ENCODE data around the gene SLC25A26.
A peak's percentile ranks its signal among the peaks of the same experiment; 100 is the strongest.
"Not testable (repeated sequence)": the region's sequence is repeated elsewhere in the genome, so short reads cannot be mapped to it uniquely, and the experiment has no call there.

The SLC25A26 gene

DNA sequence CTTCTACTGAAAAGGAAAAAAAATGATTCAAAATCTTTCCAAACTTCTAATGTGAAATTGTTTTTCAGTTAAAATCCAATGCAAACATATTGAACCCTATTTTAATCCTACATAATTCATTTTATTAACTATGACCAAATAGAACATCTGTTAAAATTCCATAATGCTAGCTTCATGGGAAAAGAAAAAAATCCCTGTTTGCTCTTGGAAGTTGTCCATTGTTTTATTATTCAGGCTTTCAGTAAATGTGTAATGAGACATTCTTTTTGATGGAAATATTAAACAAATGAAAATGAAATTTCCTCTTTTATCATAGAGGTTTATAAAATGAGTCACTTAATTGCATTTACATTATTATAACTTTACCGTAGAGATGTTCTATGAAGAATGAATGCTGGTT lies 49.5 kb downstream of the SLC25A26 start:
- DNase-seq (ENCODE audit: low read depth) = no peak

DNA sequence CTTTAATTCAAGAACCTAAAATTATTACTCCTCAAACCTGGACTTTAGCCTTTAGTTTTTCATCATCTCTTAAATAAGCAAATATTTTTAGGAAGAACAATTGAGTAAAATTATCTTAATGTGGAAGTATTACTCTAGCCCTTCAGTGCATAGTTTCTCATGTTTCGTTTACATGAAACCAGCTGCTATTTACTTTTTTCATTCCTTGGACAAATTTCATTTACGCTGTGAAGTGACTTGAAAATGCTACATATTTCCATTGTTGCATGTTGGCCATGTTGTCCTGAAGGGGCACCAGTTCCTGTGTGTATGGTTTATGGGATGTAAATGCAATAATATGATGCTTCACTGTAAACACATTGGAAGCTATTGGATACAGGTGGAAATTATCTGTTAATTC lies 49.9 kb downstream of the SLC25A26 start:
- no peak for DNase-seq (ENCODE audit: low read depth)

GRCh38 chr3:66271231-66271630 lies 50.4 kb downstream of the SLC25A26 start:
- DNase-seq (ENCODE audit: low read depth) = no peak

DNA sequence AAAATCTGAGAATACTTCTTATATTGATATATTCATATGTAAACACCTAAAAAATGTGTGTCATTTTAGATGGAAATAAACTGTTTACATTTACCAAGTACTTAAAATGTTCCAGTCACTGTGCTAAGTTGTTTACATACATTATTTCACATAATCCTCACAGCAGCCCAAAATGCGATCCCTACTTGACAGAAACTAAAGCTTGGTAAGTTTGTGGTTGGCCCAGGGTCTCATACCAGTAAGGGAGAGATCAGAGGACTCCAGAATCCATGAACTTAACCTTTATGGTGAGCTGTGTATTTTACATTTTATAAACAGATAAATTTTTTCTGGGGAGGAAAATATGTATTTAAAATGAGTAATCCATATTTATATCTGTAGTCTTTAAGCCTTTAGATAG lies 51.2 kb downstream of the SLC25A26 start:
- DNase-seq (ENCODE audit: low read depth) = no peak

GRCh38 chr3:66274837-66275236 lies 54.0 kb downstream of the SLC25A26 start:
- not testable (repeated sequence) for DNase-seq (ENCODE audit: low read depth)

GRCh38 chr3:66276705-66277274 lies 56.0 kb downstream of the SLC25A26 start:
- peak; percentile 47 for DNase-seq (ENCODE audit: low read depth)

- no peak for DNase-seq (ENCODE audit: low read depth)
These were observed 58.4 kb downstream of the SLC25A26 start for GRCh38 chr3:66279168-66279567.

DNA sequence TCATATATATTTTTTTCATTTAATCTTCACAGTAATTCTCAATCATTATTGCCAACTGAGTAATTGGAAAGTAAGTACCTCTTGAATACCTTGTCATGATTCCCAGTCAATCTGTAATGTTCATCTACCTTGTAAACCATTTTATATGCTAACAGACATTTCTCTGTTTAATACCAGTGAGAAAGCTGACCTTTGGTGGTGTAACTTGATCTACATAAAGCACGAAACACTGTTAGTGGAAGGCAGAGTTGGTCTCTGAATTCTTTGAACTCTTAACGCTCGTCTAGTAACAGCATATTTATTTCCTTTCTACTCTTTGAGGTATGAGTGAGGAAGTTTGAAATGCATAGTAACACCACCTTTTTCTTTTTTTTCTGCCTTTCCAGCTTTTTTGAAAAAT lies 59.5 kb downstream of the SLC25A26 start:
- no peak for DNase-seq (ENCODE audit: low read depth)

DNA sequence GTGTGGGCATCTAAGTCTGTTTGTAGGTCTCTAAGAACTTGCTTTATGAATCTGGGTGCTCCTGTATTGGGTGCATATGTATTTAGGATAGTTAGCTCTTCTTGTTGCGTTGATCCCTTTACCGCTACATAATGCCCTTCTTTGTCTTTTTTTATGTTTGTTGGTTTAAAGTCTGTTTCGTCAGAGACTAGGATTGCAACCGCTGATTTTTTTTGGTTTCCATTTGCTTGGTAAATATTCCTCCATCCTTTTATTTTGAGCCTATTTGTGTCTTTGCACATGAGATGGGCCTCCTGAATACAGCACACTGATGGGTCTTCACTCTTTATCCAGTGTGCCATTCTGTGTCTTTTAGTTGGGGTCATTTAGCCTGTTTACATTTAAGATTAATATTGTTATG lies 71.1 kb downstream of the SLC25A26 start:
- not testable (repeated sequence) for DNase-seq (ENCODE audit: low read depth)

DNA sequence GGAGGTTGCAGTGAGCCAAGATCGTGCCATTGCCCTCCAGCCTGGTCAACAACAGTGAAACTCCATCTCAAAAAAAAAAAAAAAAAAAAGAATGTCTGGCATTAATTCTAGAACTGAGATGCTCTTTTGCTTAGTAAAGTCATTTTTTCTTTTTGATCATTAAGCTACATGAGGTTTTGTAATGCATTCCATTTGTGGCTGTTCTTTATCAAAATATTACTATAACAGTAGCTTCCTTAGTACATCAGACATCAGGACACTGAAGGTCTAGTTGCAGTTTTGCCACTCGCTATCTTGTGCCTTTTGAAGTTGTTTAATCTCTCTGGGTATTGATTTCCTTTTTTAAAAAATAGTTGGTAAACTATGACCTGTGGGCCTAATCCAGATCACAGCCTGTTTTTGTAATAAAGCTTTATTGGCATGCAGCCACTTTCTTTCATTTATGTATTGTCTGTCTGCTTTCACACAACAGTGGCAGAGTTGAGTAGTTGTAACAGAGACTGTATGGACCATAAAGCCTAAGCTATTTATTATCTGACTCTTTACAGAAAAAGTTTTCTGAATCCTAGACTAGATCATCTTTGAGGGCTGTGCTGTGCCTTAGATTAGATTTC lies 76.6 kb downstream of the SLC25A26 start:
- DNase-seq (ENCODE audit: low read depth) = no peak

DNA sequence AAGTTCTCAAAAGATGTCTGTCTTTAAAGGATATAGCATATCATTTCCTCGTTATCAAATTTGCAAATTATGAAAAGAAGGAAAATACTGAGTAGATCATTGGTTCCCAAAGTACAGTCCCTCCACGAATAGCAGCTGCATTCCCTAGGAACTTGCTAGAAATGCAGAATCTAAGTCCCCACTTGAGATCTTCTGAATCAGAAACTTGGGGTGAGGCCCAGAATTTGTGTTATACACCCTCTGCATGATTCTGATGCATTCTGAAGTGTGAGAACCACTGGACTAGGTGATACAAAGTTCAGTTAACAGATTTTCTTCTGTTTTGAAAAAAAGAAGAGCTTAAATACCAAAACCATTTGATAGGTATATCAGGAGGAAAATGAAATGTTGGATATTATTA lies 77.1 kb downstream of the SLC25A26 start:
- no peak for DNase-seq (ENCODE audit: low read depth)

DNA sequence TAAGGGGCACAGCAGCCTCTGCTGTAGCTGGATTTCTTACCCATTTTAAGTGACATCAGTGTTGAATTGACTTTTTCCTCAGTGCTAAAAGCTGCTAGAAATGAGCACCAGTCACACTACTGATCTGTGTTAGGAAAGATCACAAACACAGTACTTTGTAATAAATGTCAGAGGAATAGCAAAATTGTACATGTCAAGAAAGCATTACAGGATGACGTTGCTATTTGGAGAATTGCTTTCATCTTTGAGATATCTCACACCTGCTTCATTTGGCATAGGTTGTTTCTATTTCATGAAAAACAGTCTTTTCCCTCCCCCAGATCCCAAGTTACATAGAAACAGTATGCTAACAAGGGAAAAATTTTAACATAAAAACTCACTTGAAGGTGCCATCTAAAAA lies 77.8 kb downstream of the SLC25A26 start:
- no peak for DNase-seq (ENCODE audit: low read depth)

- not testable (repeated sequence) for DNase-seq (ENCODE audit: low read depth)
These were observed 78.3 kb downstream of the SLC25A26 start for GRCh38 chr3:66299085-66299484.

DNA sequence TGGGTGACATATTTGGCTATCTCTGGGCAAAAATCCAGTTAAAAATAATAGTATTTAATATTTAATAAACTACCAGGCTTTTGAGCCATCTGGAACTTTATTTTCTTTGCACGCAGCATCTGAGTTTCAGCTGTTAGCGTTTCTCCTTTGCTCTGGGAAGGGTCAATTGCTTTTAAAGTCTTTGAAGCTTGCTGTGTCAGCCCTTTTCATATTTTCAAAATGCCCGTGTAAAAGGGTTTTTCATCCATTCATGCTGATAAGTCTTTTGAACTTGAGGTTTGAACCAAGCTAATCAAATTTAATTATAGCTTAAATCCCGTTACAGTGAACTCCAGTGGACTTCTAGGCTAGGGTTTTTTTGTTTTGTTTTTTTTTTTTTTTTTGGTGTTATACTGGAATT lies 79.1 kb downstream of the SLC25A26 start:
- no peak for DNase-seq (ENCODE audit: low read depth)

- DNase-seq (ENCODE audit: low read depth) = peak; percentile 5
These were observed 81.5 kb downstream of the SLC25A26 start for GRCh38 chr3:66302288-66302687.

GRCh38 chr3:66303491-66303901 lies 82.7 kb downstream of the SLC25A26 start:
- peak; percentile 13 for DNase-seq (ENCODE audit: low read depth)

- DNase-seq (ENCODE audit: low read depth) = no peak
These were observed 83.5 kb downstream of the SLC25A26 start for GRCh38 chr3:66304293-66304692.

- DNase-seq (ENCODE audit: low read depth) = not testable (repeated sequence)
These were observed 85.3 kb downstream of the SLC25A26 start for GRCh38 chr3:66306086-66306485.

DNA sequence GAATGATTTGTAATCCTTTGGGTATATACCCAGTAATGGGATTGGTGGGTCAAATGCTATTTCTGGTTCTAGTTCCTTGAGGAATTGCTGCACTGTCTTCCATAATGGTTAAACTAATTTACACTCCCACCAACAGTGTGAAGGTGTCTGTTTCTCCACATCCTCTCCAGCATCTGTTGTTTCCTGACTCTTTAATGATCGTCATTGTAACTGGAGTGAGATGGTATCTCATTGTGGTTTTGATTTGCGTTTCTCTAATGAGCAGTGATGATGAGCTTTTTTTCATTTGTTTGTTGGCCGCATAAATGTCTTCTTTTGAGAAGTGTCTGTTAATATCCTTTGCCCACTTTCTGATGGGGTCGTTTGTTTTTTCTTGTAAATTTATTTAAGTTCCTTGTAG lies 86.2 kb downstream of the SLC25A26 start:
- DNase-seq (ENCODE audit: low read depth) = not testable (repeated sequence)

- DNase-seq (ENCODE audit: low read depth) = peak; percentile 9
These were observed 91.2 kb downstream of the SLC25A26 start for GRCh38 chr3:66312039-66312438.

DNA sequence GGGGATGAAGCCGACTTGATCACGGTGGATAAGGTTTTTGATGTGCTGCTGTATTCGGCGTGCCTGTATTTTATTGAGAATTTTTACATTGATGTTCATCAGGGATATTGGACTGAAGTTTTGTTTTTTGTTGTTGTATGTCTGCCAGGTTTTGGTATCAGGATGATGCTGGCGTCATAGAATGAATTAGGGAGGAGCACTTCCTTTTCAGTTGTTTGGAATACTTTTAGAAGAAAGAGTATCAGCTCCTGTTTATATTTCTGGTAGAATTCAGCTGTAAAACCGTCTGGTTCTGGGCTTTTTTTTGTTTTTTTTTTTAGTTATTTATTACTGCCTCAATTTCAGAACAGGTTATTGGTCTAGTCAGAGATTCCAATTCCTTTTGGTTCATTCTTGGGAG lies 93.7 kb downstream of the SLC25A26 start:
- DNase-seq (ENCODE audit: low read depth) = no peak

GRCh38 chr3:66317750-66318376 lies 97.1 kb downstream of the SLC25A26 start:
- DNase-seq (ENCODE audit: low read depth) = no peak

DNA sequence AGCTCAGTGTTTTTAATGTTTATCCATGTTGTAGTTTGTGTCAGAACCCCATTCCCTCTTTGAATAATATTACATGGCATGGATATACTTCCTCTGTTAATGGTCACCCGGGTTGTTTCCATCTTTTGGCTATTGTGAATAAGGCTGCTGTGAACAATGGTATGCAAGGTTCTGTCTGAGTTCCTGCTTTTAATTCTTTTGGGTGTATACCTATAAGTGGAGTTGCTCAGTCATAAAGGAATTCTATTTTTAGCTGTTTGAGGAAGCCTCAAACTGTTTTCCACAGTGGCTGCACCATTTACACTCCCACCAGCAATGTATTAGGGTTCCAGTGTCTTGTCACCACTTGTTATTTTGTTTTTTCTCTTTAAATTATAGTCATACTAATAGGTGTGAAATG lies 99.6 kb downstream of the SLC25A26 start:
- no peak for DNase-seq (ENCODE audit: low read depth)

DNA sequence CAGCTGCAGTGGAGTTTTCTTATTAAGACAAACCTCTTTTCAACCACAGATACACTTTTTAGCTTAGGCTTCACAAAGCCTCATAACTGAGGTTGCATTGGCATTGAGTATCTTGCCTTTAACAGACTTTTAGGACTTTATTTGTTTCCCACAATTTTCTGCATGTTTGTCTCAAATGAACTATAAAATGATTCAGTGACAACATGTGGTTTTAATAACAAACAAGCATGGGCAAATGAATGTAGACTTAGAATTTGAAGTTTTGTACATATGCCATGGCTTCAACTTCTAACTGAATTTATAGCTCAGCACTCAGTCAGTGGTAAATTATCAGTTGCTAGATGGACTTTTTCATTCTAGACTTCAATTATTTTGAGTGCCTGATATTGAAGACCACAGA lies 101.6 kb downstream of the SLC25A26 start:
- DNase-seq (ENCODE audit: low read depth) = no peak
